PC-9 (cell line): Measurements from ENCODE around the gene SH3GL1.

ENCODE experiments used
- CTCF ChIP-seq: fragments of 200-600 bp; sonication (generic); conservative IDR thresholded peaks from 2 replicates; pipeline ENCODE4 v1.6.1; 2017; ENCODE audit warnings: mixed run types, antibody characterized with exemption, mild to moderate bottlenecking, moderate library complexity
- EZH2 ChIP-seq: fragments of 200-600 bp; sonication (generic); IDR thresholded peaks from 2 replicates; pipeline ENCODE4 v1.8.0; 2017; ENCODE audit warnings: antibody characterized with exemption, low read depth

- no peak for TF ChIP-seq CTCF
- TF ChIP-seq EZH2, result no peak
These were observed 36.6 kb downstream of the SH3GL1 start for GRCh38 chr19:4363571-4364304.
